ENCODE measurements around the gene MYL3. TPM values are rescaled to one million over a fixed set of nuclear protein-coding genes. Genes with fewer than 3 reads are reported as not detected.

MYL3 gene
- total and polyA plus RNA-seq, 3 donors from 2014 or later, result 1.2 to 14.5 (median 3.0) TPM

- no peak overlapping the region for H3K27ac ChIP-seq
These were observed 4.8 kb downstream of the MYL3 start for GRCh38 chr3:46858456-46858855.

GRCh38 chr3:46857485-46858341 lies 5.5 kb downstream of the MYL3 start:
- DNase-seq, result peak; percentile 9
- Histone ChIP-seq H3K9me3 (no peaks in the 10 kb centered on the region), H3K36me3 (ENCODE audit: low read depth, missing control alignments) (no peaks in the 10 kb centered on the region), H3K4me1 (peaks cover 5% of the 10 kb centered on the region), H3K27ac (no peak overlapping the region), H3K27me3 (no peaks in the 10 kb centered on the region), H3K4me3 (no peak overlapping the region)
- intact Hi-C loops (cut with DNase I; ENCODE audit: low total_unique reads), result no loop called here
- 81 to 88% methylated on average over 7 to 10 of the region's 10 CpGs for WGBS, 2 donors
- TF ChIP-seq POLR2A (IDR thresholded peaks at IDR 0.05), result no peak
- no peak for TF ChIP-seq CTCF (IDR thresholded peaks at IDR 0.05)

More at GRCh38 chr3:46858456-46858855, 4.8 kb downstream of the MYL3 start:
- no peak overlapping the region for H3K4me3 ChIP-seq
- TF ChIP-seq CTCF (IDR thresholded peaks at IDR 0.05) (no peak), POLR2A (IDR thresholded peaks at IDR 0.05) (no peak)
- intact Hi-C loops (cut with DNase I; ENCODE audit: low total_unique reads), result no loop called here
- no peaks in the 10 kb centered on the region for H3K9me3 ChIP-seq
- H3K27me3 ChIP-seq, result no peaks in the 10 kb centered on the region
- 87 to 96% methylated on average over 3 to 6 of the region's 6 CpGs for WGBS, 2 donors
- H3K4me1 ChIP-seq, result peaks cover 5% of the 10 kb centered on the region
- H3K36me3 ChIP-seq (ENCODE audit: low read depth, missing control alignments), result no peaks in the 10 kb centered on the region
- peak; percentile 8 for DNase-seq

- Histone ChIP-seq H3K27me3 (no peaks in the 10 kb centered on the region), H3K27ac (no peak overlapping the region), H3K36me3 (ENCODE audit: low read depth, missing control alignments) (no peaks in the 10 kb centered on the region), H3K4me3 (no peak overlapping the region), H3K9me3 (no peaks in the 10 kb centered on the region), H3K4me1 (peaks cover 3% of the 10 kb centered on the region)
- no peak for TF ChIP-seq CTCF (IDR thresholded peaks at IDR 0.05)
- no peak for TF ChIP-seq POLR2A (IDR thresholded peaks at IDR 0.05)
- intact Hi-C loops (cut with DNase I; ENCODE audit: low total_unique reads), result no loop called here
- peak; percentile 7 for DNase-seq
- 90 to 92% methylated on average over 12 to 17 of the region's 17 CpGs for WGBS, 2 donors
These were observed 6.4 kb downstream of the MYL3 start for GRCh38 chr3:46856576-46857471.

- Histone ChIP-seq H3K27me3 (no peaks in the 10 kb centered on the region), H3K9me3 (no peaks in the 10 kb centered on the region), H3K4me1 (no peaks in the 10 kb centered on the region), H3K4me3 (no peak overlapping the region), H3K27ac (no peak overlapping the region), H3K36me3 (ENCODE audit: low read depth, missing control alignments) (no peaks in the 10 kb centered on the region)
- TF ChIP-seq POLR2A (IDR thresholded peaks at IDR 0.05) (no peak), CTCF (IDR thresholded peaks at IDR 0.05) (no peak)
- intact Hi-C loops (cut with DNase I; ENCODE audit: low total_unique reads), result no loop called here
- DNase-seq, result peak; percentile 9
- 82 to 83% methylated on average over 5 of the region's 5 CpGs for WGBS, 2 donors
These were observed 8.7 kb downstream of the MYL3 start for GRCh38 chr3:46854555-46854991.
